GM12872 (cell line): ENCODE data around the gene ATF6.

Source experiments
- TF ChIP-seq, protein P1 (sequence below): IDR thresholded peaks from 3 replicates; pipeline ENCODE4 v1.5.1; 2011; ENCODE audit warnings: low read depth, mild to moderate bottlenecking, low read length, moderate library complexity; ENCODE audit not compliant: insufficient read depth

The ATF6 gene

DNA sequence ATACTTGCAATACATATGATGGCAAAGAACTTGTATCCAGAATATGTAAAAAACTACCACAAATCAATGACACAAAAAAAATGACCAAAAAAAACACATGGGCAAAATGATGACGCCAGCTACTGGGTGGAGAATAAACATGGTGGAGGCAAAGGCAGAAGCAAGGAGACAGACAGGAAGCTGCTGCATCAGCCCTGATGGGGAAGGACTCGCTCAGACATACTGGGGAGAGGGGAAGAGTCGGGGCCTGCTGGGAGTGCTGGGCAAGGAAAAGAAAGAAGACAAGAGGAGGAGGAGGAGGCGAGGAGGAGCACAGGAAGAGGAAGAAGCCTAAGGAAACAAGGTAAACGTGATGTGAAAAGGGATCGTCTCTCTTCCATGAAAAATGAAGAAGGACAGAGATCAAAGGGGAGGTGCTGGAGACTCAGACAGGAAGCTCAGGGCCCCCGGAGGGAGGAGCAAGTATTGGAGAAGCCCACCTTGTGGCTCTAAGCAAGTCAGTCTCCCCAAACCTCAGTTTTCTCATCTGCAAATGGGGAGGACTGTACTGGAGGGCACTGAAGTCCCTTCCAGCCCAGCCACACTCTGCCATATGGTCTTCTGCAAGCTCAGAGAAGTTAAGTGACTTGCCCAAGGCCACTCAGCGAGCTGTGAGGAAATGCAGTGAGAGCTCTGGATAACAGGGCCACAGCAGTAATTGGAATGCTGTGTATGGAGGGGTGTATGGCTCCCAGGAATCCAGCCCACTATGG is 233.4 kb downstream of the ATF6 start:
- TF ChIP-seq, protein P1, sequence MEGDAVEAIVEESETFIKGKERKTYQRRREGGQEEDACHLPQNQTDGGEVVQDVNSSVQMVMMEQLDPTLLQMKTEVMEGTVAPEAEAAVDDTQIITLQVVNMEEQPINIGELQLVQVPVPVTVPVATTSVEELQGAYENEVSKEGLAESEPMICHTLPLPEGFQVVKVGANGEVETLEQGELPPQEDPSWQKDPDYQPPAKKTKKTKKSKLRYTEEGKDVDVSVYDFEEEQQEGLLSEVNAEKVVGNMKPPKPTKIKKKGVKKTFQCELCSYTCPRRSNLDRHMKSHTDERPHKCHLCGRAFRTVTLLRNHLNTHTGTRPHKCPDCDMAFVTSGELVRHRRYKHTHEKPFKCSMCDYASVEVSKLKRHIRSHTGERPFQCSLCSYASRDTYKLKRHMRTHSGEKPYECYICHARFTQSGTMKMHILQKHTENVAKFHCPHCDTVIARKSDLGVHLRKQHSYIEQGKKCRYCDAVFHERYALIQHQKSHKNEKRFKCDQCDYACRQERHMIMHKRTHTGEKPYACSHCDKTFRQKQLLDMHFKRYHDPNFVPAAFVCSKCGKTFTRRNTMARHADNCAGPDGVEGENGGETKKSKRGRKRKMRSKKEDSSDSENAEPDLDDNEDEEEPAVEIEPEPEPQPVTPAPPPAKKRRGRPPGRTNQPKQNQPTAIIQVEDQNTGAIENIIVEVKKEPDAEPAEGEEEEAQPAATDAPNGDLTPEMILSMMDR: no peak

DNA sequence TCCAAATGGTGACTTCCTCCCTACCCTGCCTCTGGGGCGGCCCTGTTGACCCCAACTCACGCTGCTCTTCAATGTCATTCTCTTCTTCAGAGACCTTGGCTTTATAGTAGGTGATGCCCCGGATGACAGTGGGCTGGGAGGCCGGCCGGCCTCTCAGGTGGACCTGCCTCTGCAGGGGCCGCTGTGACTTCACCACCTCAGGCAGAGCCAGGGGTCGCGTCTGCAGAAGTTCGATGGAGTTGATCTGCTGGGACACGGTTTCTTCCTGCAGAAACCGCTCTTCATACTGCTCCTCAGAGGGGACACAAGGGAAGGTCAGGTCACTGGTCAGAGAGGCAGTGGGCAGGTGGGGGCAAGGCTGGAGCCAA is 233.9 kb downstream of the ATF6 start:
- TF ChIP-seq, protein P1: no peak

DNA sequence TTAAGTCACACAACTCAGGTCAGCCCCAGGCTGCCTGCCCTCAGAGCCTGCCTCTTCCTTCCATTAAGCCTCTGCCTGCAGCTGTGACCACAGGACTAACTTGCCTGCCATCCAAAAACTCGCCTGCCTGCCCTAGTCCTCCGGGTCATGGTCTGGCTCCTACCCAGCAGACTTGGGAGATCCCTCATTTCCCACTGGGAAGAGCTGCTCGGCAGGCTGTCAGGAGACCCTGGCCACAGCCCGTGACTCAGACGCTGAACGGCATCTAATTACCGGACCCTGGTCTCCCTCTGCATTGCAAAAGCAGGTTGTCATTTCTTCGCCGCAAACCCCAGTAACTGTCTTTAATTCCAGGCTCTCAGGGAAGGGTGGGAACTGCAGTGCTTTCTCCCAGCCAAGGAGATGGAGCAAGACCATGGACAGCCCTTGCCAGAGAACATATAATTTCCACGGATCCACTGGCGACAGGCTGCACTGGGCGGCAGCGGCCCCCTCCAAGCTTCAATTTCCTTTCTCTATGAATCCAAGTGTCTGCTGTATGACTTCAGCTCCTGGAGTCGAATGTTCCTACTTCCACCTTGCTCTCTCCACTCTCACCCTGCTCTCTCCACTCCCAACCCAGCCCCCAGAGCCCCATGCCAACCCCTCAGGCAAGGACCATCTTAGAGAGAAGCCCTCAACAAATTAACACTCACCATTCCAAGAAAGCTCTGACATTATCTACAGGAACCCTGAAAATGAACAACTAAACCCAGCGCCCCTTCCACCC is 237.1 kb downstream of the ATF6 start:
- TF ChIP-seq, protein P1: no peak

DNA sequence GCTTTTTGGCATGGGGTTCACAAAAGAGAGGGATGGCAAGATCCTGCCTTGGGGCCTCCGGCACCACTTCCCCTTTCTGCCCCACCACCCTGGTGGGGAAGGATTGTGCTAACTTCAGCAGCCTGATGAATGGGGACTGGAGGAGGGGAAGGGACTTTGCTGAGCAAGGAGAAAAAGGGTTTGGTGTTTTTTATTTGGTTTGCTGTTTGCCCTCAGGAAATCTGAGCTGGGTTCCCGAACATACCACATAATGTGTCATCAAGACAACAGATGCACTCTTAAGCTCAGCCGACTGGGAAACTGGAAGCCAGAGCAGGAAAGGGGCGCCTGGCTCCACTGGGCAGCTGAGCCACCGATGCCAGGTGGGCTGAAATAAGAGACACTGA is 237.7 kb downstream of the ATF6 start:
- TF ChIP-seq, protein P1: no peak

DNA sequence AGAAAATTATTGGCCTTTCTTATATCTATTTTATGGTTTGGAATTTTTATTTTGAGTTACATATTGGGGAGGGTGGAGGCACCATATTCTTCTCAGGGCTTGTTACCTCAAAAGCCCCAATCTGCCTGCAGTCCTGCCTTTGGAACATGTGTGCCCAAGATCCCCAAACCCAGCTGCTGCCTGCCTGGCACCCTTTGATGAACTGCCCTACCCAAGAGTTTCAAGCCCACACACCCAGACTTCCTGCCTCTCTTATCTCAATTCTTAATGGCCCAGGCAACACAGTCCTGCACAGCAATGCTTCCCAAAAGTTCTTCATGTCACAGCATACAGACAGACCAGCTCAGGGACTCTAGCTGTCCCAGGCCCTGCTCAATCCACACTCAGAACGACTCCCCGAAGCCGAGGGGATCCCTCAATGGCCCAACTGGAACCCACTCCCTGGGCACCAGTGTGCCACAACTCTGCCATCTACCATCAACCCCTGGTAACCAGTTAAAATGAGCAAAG is 238.4 kb downstream of the ATF6 start:
- TF ChIP-seq, protein P1: no peak

DNA sequence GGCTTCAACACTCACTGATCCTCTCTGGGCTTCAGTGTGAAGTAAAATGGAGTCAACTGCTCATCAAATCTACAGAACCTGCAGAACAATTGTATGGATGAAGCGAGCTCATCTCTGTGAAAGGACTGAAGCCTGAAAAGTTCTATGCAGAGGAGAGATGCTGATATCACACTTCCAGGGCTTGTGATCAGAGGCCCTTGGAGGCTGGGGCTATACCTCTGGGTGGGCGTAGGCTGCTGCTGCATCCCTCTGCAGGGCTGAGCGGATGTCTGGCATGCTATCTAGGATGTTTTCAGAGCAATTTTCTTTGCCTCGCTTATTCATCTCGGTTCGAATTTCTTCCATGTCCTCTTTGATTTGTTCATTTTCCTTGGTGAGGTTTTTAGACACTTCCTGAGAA is 240.0 kb downstream of the ATF6 start:
- TF ChIP-seq, protein P1: no peak

DNA sequence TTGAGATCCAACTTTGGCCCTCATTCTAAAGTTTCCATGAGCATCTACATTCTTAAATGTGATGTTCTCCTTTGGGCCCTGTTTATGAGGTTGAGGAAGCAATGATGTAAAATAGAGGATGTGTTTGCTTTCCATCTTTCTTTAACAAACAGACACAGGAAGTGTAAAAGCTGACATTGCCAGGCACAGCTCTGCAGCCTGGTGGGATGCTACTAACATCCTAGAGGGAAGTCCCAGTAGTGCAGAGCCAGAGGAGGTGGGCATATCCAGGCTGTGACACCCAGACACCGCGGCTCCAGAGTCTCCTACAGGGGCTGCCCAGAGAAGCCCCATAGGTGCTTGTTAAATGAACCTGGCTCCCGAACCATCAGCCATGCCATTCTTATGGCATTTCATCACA is 241.3 kb downstream of the ATF6 start:
- TF ChIP-seq, protein P1: no peak
